Measurements from ENCODE around the gene WDR64.

The WDR64 gene

DNA sequence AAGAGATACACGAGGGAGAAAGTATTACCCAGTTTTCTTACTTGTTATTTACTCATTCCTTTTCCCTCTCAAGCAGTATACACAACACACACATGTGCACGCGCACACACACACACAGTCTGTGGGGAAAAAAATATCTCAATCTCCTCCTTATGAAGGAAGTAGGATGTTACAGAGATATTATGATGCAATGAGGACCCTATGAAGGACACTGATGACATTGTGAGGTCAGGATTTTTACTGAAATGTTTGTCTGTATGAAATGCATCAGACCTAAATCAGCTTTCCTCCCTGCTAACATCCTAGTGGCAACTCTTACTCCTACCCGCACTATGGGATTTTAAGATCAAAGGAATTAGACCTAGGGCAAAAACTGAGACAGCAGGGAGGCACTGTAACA is at the start of gene WDR64:
WDR64 (plus strand) TSS at position 270 of the 400 bp plus-strand sequence. CDS start 204 bp downstream, outside the sequence.
- no peak for DNase-seq

DNA sequence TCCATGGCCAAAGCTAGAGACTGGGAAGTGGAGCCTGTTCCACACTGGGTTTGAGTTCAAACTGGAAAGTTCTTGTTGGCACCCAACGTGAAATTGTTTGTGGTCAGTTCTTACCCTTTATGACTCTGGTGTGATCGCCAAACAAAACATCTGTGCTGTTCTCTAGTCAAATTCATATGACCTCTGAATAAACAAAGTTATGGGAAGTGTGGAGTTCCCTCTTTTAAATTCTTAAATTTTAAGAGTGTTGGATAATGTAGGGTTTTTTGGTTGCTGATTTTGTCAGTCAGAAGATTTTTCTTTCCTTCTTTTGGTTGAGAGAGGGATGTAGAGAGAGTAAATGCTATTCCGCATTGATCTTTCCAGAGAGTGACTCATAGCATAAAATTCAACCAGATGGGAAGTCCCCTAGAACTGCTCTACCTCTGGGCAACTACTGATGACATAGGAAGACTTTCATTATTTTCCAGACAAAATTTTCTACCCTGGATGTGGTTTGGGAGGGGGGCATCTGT is 48.3 kb upstream of the WDR64 start:
- no peak for DNase-seq

DNA sequence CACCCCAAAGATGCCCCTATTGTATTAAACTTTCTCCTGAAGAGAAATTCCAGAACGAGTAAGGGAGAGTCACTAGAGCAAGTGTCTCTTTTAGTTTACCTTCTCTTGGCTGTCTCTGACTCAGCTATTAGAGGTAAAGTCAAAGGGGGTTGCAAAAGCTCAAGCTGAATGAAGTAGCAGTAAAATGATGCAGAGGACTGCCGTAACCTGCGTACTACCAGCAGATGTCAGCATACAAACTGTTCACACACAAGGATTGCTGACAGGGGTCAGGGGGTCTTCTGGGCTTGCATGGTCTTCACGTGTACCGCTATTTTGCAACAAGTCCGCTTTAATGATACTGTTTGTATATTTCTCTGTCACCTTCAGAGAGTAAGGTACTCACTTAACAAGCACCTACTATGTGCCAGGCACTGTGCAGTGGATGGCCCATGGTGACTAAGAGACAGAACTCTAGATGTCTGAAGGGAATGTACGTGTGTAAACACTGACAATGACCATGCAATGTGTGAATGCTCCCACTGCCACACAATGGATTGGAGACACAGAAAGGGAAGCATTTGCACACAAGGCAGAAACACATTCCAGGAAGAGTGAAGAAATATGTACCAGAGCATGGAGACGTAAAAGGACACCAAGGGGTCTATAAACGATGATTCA is 46.8 kb upstream of the WDR64 start:
- no peak for DNase-seq

DNA sequence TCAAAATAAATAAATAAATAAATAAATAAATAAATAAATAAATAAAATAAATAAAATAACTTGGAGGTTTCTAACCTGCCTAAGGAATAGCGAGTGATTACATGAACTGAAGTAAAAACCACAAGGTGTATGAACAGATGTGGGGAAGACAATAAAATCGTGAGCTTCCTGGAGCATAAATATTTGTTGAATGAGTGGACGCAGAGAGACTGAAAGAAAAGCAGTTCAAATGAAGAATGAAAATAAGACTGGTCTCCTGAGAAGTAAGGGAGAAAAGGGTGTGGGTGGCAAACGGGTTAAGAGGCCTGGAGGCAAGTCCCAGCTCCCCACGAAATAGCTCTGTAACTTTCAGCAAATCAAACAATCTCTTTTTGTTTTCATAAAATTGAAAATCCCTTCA is 45.5 kb upstream of the WDR64 start:
- no peak for DNase-seq

DNA sequence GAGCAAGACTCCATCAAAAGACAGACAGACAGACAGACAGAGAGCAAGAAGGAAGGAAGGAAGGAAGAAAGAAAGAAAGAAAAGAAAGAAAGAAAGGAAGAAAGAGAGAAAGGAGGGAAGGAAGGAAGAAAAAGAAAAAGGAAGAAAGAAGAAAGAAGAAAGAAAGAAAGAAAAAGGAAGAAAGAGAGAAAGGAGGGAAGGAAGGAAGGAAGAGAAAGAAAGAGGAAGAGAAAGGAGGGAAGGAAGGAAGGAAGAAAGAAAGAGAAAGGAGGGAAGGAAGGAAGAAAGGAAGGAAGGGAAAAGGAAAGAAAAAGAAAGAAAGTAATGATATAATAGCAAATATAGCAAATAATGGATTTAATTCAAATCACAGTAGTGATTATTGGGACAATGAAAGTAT is 44.6 kb upstream of the WDR64 start:
- DNase-seq = no peak

DNA sequence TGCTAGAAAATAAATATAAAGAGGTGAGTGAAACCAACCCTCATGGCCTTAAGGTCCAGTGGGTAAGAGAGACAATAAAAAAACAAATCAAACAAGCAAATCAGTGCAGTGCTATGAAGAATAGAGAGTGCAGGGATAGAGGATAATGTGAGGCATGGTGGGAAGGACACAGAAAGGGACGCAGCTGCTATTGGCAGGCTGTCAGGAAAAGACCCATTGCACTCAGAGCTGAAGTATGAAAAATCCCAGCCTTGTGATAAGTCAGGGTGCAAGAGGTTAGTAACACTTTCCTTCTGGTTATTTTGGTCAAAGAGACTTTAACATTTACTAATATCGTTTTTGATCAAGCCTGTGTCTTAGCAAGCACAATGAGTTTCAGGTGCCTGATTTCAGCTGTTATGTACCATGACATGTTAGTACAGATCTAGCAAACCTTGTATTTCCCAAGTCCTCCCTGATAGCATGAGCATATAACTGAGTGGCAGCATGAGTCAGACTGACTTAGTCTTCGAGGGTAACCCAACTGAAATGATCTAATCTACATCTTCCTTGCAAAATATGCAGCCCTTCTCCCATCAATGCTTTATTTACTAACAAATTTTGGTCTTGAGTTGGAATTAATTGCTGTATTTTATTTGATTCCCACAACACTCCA is 43.6 kb upstream of the WDR64 start:
- DNase-seq = peak; percentile 44

DNA sequence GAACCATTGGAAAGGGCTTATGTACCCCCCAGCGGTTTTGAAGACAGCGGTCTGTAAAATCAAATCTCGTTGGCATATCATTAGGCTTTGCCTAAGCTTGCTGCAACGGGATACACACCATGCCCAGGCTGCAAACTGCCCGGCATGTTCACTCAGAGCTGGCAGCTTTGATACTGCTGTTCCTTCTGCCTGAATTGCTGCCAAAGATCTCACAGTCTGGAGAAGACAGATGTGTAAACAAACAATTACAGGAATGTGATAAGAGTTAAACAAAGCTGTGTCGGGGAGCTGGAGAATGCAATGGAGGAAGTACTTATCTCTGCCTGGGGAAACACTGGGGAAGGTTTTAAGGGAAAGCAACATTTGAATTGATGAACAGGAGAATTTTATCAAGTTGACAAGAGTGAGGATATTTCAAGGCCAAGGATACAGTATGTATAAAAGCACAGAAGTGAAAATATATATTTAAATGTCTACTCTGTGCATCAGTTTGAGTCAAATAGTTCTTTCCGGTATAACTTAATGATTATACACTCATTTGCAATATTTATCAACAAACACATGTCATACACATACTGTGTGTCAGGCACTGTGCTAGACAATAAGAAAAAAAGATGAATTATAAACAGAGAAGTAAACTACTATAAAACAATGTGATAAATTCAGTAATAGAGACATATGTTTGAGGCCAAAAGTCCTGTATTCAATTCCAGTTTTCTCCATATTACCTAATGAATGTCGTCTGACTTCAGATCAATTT is 41.8 kb upstream of the WDR64 start:
- peak; percentile 77 for DNase-seq

DNA sequence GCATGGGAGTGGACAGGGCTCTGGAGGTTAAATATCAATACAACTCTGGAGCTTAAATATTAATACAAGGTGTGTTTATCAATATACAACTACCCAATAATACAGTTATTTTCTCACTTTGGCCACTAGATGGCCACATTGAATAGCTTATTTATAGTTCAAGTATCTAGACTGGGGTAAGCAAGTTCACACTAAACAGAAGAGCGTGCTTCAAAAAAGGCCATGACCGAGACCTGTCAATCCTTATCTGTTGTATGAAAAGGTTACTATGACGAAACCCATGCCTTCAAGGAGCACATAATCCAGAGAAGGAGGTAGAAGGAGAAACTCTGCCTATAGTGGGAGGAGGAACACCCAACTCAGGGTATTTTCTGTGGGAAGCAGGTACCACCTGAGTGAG is 41.0 kb upstream of the WDR64 start:
- DNase-seq = peak; percentile 51

DNA sequence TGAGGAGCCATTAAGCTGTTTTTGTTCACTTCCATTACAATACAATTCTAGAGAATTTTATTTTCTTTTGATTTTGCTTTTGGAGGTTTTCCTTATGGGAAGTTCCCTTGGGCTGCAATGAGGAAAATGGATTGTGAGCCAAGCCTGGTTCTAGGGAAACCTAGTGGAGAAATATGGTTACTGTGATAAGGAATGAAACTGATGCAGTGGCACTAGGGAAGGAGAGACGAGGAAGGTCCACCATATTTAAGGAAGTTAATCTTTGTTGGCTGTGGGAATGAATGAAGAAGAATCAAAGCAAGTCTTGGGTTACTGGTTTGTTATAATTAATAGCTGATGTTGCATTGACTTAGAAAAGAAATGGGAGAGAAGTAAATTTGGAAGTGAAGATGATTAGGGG is 40.3 kb upstream of the WDR64 start:
- DNase-seq = no peak

DNA sequence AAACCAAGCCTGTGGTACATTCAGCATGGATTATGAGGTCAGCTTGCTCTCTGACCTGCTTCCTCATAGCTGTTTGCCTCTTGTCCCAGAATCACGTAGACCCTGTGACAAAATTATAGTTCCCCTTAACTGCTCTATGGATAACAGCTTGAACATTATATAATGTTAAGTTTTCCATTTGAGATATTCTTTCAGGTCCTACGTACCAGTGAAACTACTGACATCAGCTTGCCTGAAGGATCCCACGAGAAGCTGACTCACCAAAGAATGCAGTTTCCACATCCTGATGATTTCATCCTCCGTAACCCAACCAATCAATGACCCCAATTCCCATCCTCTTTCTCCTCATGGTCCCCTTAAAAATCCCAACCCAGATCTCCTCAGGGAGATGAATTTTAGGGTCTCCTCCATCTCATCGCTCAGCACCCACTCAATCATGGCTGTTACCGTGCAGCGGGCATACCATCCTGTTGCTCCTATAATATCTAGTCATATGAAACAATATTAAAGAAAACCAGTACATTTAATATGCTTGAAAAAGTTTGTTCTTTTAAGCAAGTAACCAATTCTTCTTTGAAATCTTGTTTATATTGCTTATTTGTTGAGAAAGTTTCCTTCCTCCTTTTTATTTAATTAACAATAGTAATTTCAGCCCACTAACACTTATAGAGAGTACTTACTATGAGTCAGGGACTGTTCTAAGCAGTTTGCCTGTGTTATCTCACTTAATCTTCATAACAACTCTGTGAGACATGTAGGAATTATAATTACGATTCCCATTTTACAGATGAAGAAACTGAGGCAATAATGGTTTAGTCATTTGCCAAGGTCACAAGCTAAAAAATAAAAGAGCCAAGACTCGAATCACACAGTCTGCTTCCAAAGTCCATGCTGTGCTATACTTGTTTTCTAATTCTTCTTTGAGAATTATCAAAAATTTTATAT is 39.3 kb upstream of the WDR64 start:
- peak; percentile 54 for DNase-seq

DNA sequence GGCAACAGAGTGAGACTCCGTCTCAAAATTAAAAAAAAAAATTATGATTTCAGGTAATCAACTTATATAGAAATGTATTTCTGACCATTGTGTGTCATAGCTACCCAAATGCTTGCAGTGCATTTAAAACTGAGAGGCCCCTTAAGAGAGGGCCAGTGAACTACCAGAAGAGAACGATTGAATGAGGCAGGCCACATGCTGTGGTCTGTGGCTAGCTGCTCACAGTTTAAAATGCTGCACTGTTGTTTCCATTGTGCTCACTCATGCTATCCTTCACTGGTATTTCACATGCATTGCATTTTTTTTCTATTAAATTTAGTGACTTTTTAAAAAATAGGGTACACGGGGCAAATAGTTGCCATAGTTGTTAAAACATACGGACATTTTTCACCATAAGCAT is 37.9 kb upstream of the WDR64 start:
- DNase-seq = no peak

DNA sequence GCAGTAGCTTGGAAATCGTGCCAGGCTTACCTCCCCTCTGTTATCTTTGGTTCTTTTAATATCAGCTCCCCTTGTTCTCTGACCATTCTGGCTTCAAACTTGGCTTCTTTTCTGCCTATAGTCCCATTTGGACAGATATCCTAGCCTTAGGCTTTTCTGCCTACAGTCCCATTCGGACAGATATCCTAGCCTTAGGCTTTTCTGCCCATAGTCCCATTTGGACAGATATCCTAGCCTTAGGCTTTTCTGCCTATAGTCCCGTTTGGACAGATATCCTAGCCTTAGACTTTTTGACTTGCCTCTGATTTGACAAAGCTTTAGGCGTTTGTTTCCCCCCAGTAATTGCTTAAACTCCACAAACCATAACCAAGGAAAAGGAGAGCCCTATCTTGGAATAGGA is 37.5 kb upstream of the WDR64 start:
- DNase-seq = no peak

DNA sequence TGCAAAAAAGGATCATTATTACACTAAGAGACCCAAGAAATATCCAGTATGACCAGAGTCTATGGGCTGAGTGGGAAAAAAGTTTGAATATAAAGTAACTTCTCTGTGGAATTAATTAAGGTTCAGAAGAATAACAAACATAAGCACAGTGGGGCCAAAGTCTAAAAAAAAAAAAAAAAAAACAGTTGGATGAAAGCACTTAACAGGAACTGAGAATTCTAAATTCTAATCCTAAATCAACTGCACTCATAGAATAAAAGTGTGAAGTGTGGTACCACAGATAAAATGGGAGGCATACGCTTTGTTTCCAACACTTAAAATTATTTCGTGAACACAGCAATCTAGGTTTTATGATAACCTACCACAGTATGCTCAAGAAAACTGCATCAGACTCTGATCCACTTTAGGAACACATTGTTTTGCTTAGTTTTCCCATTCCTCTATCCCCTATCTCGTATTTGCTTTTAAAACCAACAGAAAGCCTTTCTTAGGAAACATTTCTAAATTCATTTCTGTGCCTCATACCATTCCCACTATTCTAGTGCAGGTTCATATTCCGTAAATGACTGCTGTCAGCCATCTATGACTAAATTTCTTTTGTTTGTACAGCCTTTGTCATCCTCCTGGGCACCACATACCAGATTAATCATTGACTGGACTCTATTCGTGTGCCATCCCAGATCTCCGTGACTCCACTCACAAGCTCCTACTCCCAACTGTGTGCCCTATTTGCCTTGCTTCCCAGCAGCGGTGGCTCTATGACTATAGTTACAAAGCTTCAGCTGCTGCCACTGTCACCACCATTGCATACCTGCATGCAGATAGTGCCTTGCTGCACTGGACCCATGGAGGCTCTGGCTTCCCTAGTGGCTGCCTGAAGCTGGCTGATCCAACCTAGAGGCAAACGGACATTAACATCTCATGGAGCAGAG is 36.8 kb upstream of the WDR64 start:
- DNase-seq = no peak

DNA sequence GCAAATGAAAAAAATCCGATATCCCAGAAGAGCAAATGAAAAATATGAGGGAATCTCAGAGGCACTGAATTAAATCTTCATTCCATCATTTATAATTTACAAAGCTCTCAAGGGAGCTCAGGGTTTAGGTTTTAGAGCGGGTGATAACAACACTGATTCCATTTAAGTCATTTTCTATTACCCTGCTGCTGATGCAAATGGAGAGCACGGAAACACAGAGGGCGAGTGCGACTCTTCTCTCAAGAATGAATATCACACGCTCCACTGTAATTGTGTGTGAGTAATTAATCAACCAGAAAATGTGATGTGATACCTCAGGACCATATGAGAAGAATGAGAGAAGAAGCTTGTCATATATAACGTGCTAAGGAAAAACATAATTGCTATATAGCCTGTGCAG is 34.7 kb upstream of the WDR64 start:
- DNase-seq = no peak

DNA sequence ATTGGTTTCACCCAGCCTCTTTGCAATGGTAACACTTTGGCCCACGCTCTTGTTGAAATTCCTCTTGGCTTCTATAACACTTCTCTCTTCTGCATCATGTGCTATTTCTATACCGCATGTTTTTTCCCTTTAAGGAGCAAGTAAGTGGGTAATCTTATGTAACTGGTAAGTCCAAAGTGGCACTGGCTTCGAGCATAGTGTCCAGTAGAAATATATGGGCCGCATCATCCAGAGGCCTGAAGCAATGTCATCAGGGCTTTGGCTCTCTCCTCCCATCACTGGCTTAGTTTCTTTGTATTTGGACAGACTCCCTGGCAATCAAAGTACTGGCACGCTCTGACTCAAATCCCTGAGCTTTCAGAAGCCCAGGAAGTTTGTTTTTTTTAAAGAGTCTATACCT is 29.4 kb upstream of the WDR64 start:
- DNase-seq = no peak

DNA sequence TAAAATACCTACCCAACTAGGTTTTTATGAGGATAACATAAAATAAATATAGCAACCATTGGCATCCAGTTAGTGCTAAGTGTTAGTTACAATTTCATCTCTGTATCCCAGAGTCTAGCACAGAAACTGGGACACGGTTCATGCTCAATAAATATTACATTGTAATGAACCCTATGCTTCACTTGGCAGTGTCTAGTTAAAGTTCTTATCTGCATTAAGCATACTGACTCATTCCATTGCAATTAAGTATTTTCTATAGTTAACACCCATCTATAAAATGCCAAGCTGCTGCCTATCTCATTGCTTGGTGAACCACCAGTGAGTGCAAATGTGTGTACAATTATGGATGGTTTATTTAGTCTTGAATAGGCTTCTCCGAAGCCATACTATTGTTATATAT is 27.1 kb upstream of the WDR64 start:
- no peak for DNase-seq

DNA sequence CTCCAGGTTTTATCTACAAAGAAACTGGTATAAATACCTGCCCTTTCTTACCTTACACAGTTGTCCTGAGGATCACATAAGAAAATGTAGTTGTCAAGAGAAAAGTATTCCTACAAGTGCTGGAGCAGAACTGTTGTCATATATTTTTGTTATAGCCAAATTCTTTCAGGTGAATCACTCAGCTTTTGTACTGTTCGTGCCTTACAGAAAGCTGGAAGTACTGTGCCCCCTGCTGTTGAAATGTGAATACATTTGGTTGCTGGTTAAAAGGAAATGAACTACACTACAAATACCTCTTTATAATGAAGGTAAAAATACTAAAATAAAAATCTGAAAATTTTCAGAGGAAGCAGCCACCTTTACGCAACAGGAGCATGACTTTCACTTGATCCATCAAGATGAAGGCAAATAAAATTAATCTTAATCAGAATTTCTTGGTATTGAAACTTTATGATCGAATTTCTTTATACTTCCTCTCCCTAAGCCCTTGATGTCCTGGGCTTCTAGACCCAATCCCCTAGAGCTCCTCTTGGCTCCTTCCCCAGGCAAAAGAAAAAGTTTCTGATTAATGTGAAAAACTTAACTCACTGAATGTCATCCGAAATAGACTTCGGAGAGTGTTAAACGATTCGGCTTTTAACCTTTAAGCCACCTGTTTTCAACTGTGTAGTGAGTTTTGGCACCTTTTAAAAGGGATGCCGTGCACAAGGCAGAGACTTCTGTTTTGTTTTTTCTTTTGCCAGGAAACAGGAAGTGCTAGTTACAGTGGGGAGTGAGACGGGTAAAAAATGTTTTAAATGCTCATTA is 24.4 kb upstream of the WDR64 start:
- no peak for DNase-seq

DNA sequence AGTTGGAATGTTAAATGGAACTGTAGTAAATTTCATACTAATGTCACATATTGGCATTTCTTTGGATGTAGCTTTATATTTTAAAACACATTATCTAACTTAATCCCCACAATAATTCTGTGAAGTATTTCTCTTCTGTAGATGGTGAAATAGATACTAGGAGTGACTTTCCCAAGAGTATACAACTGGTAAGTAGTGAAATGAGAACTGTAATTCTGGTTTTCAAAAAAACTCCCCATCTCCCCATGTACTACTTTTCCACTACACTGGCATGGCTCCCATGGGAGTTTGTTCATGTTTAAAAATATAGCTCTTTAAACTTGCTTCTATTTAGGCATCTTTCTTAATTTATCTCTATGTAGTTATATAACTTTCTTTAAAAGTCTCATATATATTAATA is 22.1 kb upstream of the WDR64 start:
- DNase-seq = no peak

DNA sequence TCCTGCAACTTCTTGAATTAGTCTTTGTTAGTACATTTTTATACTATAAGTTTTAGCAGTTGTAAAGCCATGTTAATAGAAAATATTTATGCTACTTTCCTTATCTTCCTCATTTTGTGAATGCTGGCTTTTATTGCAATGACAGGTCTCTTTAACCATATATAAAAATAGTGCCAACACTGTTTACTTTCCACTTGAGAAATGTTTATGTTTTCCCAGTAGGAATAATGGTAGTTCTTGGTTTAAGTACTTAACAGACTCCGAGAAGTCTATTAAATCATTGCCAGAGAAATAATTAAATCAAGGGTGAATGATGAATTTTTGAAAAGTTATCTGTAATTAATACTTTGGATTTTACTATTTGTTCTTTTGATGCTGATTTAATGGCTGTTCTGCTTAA is 21.6 kb upstream of the WDR64 start:
- no peak for DNase-seq

DNA sequence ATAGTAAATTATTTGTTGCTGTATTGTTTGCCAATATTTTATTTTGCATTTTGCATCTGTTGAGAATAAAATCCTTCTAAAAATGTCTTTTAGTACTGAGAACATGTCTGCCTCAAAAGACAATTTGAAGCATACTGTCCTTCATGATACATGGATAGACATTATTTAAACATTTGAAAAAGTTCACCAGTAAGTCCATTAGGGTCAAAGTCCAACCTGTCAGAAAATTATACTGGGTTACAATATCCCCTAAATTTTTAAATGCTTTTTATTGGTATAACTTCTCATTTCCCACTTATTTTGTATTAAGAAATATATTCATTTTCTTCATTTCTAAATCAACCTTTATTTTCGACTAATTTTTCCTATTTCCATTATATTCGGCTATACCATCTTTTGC is 21.2 kb upstream of the WDR64 start:
- no peak for DNase-seq

DNA sequence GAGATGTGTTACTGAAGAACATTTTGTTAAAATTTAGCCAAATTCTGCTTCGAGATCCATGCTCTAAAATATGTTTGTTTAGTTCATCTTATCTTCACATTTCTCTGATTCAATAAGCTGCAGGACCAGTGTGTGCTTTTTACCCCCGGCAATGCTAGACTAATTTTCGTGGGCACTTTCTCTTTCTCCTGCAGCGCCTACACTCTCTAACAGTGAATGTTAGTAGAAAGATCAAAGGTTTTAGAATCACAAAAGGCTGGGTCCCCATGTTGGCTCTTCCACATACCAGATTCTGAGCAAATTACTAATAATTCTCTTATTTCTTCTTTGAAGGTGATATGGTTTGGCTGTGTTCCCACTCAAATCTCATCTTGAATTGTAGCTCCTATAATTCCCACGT is 20.4 kb upstream of the WDR64 start:
- no peak for DNase-seq

Measured in NCI-H226 (cell line).